ENCODE measurements around the gene MEIS2.

Gene MEIS2

DNA sequence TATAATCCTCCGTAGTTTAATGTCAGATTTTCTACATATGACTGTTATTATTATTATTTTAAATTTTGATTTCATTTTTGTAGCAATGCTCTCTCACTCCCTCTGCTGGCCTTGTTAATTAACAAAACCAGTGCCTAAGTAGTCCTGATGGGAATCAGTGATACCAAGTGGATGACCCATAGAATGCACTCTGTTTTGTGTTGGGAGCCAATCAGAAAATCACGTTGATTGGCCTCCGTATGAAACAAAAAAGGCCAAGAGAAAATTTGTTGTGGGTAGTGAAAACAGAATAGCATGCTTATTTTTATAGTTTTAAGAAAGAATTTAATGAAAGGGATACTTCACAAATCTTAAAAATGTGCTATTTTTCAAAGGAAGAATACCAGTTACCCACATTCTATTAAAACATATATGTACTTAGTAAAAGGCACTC lies 34.4 kb upstream of the MEIS2 start:
- H3K27me3 ChIP-seq (ENCODE audit: insufficient read depth, poor library complexity, severe bottlenecking), result peaks cover 28% of the 10 kb centered on the region
- DNase-seq (ENCODE audit: low spot score) (no peak), ATAC-seq (ENCODE audit: low read depth) (peak; percentile 80)
- H3K36me3 ChIP-seq (ENCODE audit: low read depth), result no peaks in the 10 kb centered on the region
- TF ChIP-seq, protein P1, sequence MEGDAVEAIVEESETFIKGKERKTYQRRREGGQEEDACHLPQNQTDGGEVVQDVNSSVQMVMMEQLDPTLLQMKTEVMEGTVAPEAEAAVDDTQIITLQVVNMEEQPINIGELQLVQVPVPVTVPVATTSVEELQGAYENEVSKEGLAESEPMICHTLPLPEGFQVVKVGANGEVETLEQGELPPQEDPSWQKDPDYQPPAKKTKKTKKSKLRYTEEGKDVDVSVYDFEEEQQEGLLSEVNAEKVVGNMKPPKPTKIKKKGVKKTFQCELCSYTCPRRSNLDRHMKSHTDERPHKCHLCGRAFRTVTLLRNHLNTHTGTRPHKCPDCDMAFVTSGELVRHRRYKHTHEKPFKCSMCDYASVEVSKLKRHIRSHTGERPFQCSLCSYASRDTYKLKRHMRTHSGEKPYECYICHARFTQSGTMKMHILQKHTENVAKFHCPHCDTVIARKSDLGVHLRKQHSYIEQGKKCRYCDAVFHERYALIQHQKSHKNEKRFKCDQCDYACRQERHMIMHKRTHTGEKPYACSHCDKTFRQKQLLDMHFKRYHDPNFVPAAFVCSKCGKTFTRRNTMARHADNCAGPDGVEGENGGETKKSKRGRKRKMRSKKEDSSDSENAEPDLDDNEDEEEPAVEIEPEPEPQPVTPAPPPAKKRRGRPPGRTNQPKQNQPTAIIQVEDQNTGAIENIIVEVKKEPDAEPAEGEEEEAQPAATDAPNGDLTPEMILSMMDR (IDR thresholded peaks at IDR 0.05; ENCODE audit: poor library complexity, severe bottlenecking), result peak; percentile 96
- H3K4me1 ChIP-seq (ENCODE audit: insufficient read depth, poor library complexity, severe bottlenecking), result no peaks in the 10 kb centered on the region
- no peak overlapping the region for H3K27ac ChIP-seq (ENCODE audit: poor library complexity, severe bottlenecking)
- no peak overlapping the region for H3K4me3 ChIP-seq (ENCODE audit: severe bottlenecking)
- no peaks in the 10 kb centered on the region for H3K9me3 ChIP-seq (ENCODE audit: severe bottlenecking)

DNA sequence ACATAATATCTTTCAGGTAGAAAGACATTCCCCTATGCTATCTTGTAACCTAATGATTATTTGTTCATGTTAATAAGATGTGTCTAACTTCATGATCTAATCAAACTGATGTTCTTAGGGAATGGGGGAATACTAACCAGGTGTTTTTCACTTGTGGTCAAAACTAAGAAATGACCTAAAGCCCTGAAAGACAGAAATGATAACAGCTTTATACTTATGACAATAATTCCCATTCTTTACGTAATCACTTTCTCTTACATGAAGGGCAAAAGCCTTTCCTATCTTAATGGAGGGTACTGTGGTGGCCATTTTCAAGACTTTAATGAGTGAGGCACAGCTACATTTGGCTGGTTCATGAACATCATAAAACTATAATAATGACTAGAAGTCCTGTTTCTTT lies 33.9 kb upstream of the MEIS2 start:
- H3K9me3 ChIP-seq (ENCODE audit: severe bottlenecking), result no peaks in the 10 kb centered on the region
- TF ChIP-seq, protein P1 (IDR thresholded peaks at IDR 0.05; ENCODE audit: poor library complexity, severe bottlenecking), result no peak

DNA sequence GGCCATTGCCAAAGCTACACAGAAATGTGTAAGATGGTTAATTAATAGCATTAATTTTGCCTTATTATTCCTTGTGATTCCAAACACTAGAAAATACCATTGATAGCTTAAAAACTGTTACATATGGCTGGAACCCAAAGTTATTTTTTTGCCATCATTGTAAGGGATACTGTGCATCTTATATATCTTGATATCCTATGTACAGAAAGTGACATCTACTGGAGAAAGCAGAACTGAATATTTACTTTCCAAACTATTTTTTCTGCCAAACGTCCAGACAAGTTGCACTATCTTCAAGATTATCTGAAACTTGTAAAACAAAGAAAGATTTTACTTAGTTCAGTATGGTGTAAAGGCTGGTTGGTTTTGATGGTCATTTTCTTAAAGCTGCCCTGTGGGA lies 33.3 kb upstream of the MEIS2 start:
- Histone ChIP-seq H3K4me3 (ENCODE audit: severe bottlenecking) (no peak overlapping the region), H3K9me3 (ENCODE audit: severe bottlenecking) (no peaks in the 10 kb centered on the region), H3K4me1 (ENCODE audit: insufficient read depth, poor library complexity, severe bottlenecking) (no peaks in the 10 kb centered on the region), H3K27me3 (ENCODE audit: insufficient read depth, poor library complexity, severe bottlenecking) (peaks cover 38% of the 10 kb centered on the region), H3K27ac (ENCODE audit: poor library complexity, severe bottlenecking) (no peak overlapping the region), H3K36me3 (ENCODE audit: low read depth) (no peaks in the 10 kb centered on the region)
- ATAC-seq (ENCODE audit: low read depth) (0 out of 3 replicates have a peak, but pooled peaks have one; percentile 30), DNase-seq (ENCODE audit: low spot score) (no peak)
- TF ChIP-seq, protein P1 (IDR thresholded peaks at IDR 0.05; ENCODE audit: poor library complexity, severe bottlenecking), result peak; percentile 31

More for the DNA sequence above, 33.9 kb upstream of the MEIS2 start:
- DNase-seq (ENCODE audit: low spot score) (no peak), ATAC-seq (ENCODE audit: low read depth) (no peak)
- Histone ChIP-seq H3K27ac (ENCODE audit: poor library complexity, severe bottlenecking) (no peak overlapping the region), H3K4me1 (ENCODE audit: insufficient read depth, poor library complexity, severe bottlenecking) (no peaks in the 10 kb centered on the region), H3K4me3 (ENCODE audit: severe bottlenecking) (no peak overlapping the region), H3K36me3 (ENCODE audit: low read depth) (no peaks in the 10 kb centered on the region), H3K27me3 (ENCODE audit: insufficient read depth, poor library complexity, severe bottlenecking) (peaks cover 31% of the 10 kb centered on the region)

DNA sequence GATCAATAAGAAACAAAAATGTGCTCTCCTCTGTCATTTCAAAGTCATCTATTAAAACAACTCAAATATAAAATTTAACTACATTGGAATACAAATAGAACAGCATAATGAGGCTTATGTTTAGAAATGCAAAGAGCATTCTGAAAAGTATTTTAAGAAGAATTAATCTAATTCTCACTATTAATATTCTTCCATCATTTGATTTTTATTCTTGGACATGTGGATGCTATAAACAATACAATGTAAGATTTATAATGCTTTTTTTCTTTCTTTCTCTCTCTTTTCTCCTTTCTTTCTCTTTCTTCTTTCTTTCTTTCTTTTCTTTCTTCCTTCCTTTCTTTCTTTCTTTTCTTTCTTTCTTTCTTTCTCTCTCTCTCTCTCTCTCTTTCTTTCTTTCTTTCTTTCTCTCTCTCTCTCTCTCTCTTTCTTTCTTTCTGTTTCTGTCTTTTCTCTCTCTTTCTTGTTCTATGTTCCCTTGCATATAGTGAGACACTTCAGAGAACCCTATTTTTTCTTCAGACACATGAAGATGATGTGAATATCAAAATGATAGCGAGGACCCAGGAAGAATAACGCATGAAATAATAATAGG lies 32.6 kb upstream of the MEIS2 start:
- H3K4me3 ChIP-seq (ENCODE audit: severe bottlenecking), result no peak overlapping the region
- TF ChIP-seq, protein P1 (IDR thresholded peaks at IDR 0.05; ENCODE audit: poor library complexity, severe bottlenecking), result no peak
- no peak overlapping the region for H3K27ac ChIP-seq (ENCODE audit: poor library complexity, severe bottlenecking)
- no peaks in the 10 kb centered on the region for H3K36me3 ChIP-seq (ENCODE audit: low read depth)
- H3K4me1 ChIP-seq (ENCODE audit: insufficient read depth, poor library complexity, severe bottlenecking), result no peaks in the 10 kb centered on the region
- no peak for ATAC-seq (ENCODE audit: low read depth)
- DNase-seq (ENCODE audit: low spot score), result no peak
- H3K9me3 ChIP-seq (ENCODE audit: severe bottlenecking), result no peaks in the 10 kb centered on the region
- H3K27me3 ChIP-seq (ENCODE audit: insufficient read depth, poor library complexity, severe bottlenecking), result peaks cover 42% of the 10 kb centered on the region

DNA sequence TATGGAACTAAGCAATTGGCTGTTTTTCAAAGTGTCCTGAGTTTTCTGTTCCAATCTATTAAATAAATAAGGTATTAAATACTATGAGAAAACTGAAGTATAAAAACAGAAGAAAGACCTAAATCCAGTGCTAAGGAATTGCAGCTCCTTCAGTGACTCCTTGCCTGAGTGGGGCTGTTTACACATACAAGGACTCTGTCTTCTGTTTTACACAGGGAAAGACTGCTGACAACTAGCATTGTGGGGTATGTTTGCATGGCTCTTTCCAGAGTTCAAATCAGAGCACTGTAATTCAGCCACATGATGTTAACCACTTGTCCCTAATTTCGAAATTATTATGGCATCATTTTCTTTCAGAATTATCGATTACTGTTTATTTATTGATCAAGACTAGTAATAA lies 31.3 kb upstream of the MEIS2 start:
- Histone ChIP-seq H3K4me1 (ENCODE audit: insufficient read depth, poor library complexity, severe bottlenecking) (no peaks in the 10 kb centered on the region), H3K9me3 (ENCODE audit: severe bottlenecking) (no peaks in the 10 kb centered on the region), H3K27me3 (ENCODE audit: insufficient read depth, poor library complexity, severe bottlenecking) (peaks cover 45% of the 10 kb centered on the region), H3K4me3 (ENCODE audit: severe bottlenecking) (no peak overlapping the region), H3K36me3 (ENCODE audit: low read depth) (no peaks in the 10 kb centered on the region), H3K27ac (ENCODE audit: poor library complexity, severe bottlenecking) (no peak overlapping the region)
- ATAC-seq (ENCODE audit: low read depth) (no peak), DNase-seq (ENCODE audit: low spot score) (no peak)
- TF ChIP-seq, protein P1 (IDR thresholded peaks at IDR 0.05; ENCODE audit: poor library complexity, severe bottlenecking), result no peak

All from RWPE2 (cell line).